Glutamatergic neuron (in vitro differentiated cells): Measurements from ENCODE around the gene SALL1. TPM values are rescaled to one million over a fixed set of nuclear protein-coding genes. Genes with fewer than 3 reads are reported as not detected.
A peak's percentile ranks its signal among the peaks of the same experiment; 100 is the strongest.

Source experiments
- DNase-seq: peaks from one replicate; pipeline ENCODE4 v3.0.0; 2022
- H3K27ac Mint-ChIP-seq: one replicate; pipeline ENCODE4 v1.8.0; 2020; ENCODE audit warnings: mild to moderate bottlenecking, mixed read lengths, inconsistent platforms; ENCODE audit not compliant: unreplicated experiment
- H3K27me3 Mint-ChIP-seq: one replicate; pipeline ENCODE4 v1.8.0; 2020; ENCODE audit warnings: mild to moderate bottlenecking, moderate library complexity, mixed read lengths, inconsistent platforms; ENCODE audit not compliant: unreplicated experiment
- H3K36me3 Mint-ChIP-seq: one replicate; pipeline ENCODE4 v1.8.0; 2020; ENCODE audit warnings: mild to moderate bottlenecking, mixed read lengths, inconsistent platforms; ENCODE audit not compliant: unreplicated experiment
- H3K4me1 Mint-ChIP-seq: one replicate; pipeline ENCODE4 v1.8.0; 2020; ENCODE audit warnings: mild to moderate bottlenecking, low read depth, mixed read lengths, inconsistent platforms; ENCODE audit not compliant: unreplicated experiment
- H3K4me3 Mint-ChIP-seq: one replicate; pipeline ENCODE4 v1.8.0; 2020; ENCODE audit warnings: mild to moderate bottlenecking, mixed read lengths, inconsistent platforms; ENCODE audit not compliant: unreplicated experiment
- H3K9me3 Mint-ChIP-seq: one replicate; pipeline ENCODE4 v1.8.0; 2020; ENCODE audit warnings: mild to moderate bottlenecking, moderate library complexity, mixed read lengths, inconsistent platforms; ENCODE audit not compliant: unreplicated experiment
- total RNA-seq: library from RNA; stranded (reverse); fragmentation: NEBNext Ultra II Directional; extraction: Animal tissue kit (Norgen Biotek cat#: 25700); gene quantifications from one replicate; pipeline ENCODE4 v1.2.1, GENCODE V29; 2021; ENCODE audit not compliant: unreplicated experiment
- TF ChIP-seq, protein P1 (sequence below): fragments of 200-600 bp; sonication (generic); IDR thresholded peaks from one replicate; pipeline ENCODE4 v1.5.0; 2021; ENCODE audit not compliant: partially characterized antibody, unreplicated experiment

The SALL1 gene
- total RNA-seq, 1 donor from 2014 or later: 35.7 TPM

DNA sequence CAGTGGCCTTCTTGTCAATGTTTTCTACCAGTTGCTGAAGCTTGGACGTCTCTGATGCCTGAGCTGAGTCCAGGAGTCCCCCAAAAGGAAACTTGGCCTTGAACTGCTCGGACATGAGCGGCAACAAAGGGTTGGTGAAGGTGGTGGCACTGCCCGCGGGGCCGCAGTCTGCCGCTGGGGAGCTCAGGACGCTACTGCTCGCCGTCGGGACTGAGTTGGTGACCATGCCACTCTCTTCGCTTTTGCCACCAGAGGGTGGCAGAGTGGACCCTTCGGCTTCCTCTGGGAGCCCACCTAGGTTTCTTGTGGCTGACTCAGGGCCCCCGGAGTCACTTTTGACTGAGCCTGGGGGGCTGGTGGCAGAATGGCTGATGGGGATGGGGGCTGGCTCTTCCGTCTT is 11.0 kb downstream of the SALL1 start:
- H3K27me3 Mint-ChIP-seq: peaks cover 6% of the 10 kb centered on the region
- no peak overlapping the region for H3K4me3 Mint-ChIP-seq
- H3K36me3 Mint-ChIP-seq: peaks cover 22% of the 10 kb centered on the region
- H3K27ac Mint-ChIP-seq: no peak overlapping the region
- no peak for DNase-seq
- TF ChIP-seq, protein P1, sequence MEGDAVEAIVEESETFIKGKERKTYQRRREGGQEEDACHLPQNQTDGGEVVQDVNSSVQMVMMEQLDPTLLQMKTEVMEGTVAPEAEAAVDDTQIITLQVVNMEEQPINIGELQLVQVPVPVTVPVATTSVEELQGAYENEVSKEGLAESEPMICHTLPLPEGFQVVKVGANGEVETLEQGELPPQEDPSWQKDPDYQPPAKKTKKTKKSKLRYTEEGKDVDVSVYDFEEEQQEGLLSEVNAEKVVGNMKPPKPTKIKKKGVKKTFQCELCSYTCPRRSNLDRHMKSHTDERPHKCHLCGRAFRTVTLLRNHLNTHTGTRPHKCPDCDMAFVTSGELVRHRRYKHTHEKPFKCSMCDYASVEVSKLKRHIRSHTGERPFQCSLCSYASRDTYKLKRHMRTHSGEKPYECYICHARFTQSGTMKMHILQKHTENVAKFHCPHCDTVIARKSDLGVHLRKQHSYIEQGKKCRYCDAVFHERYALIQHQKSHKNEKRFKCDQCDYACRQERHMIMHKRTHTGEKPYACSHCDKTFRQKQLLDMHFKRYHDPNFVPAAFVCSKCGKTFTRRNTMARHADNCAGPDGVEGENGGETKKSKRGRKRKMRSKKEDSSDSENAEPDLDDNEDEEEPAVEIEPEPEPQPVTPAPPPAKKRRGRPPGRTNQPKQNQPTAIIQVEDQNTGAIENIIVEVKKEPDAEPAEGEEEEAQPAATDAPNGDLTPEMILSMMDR: no peak
- H3K9me3 Mint-ChIP-seq: peaks cover 10% of the 10 kb centered on the region
- H3K4me1 Mint-ChIP-seq: peaks cover 38% of the 10 kb centered on the region

DNA sequence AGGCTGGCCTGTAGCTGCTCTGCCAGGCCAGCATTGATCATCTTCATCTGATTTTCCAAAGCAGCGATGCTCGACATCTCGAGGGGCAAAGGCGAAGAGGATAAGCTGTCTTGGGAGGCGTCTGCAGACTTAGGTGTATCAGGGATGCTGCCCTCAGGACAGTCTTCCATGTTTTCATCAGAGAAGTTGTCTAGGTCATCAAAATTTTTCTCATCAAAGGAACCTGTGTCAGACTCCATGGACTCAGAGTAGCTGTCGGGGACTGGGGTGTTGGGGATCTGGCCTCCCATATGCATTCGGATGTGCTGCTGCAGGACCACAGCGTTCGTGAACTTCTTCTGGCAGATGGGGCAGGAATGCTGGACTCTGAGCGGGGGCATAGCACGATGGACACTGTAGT is 11.5 kb downstream of the SALL1 start:
- Mint-ChIP-seq H3K4me1 (peaks cover 35% of the 10 kb centered on the region), H3K27me3 (peaks cover 8% of the 10 kb centered on the region), H3K9me3 (peaks cover 10% of the 10 kb centered on the region), H3K27ac (peak overlapping the region; percentile 28), H3K4me3 (peak overlapping the region; percentile 25), H3K36me3 (peaks cover 22% of the 10 kb centered on the region)
- TF ChIP-seq, protein P1: no peak
- no peak for DNase-seq

DNA sequence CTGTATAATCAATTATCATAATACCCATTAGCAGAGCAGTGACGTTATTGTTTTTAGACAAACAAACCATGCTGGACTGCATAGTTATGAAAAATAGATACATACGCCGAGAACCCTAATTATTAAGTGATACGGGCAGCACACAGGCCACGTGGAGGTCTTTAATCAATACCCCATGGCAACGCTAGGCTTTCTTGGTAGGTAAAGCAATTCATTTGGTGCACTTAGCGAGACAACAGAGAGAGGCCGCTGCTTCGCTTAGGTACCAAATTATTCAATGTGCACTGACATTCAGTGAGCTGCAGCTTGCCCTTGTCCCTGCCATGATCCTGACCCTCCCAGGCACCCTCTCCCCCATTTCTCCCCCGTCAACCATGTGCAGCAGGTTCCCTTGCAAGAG is 12.9 kb downstream of the SALL1 start:
- Mint-ChIP-seq H3K36me3 (peaks cover 22% of the 10 kb centered on the region), H3K4me1 (peaks cover 39% of the 10 kb centered on the region), H3K27me3 (peaks cover 11% of the 10 kb centered on the region), H3K9me3 (peaks cover 10% of the 10 kb centered on the region), H3K27ac (no peak overlapping the region), H3K4me3 (no peak overlapping the region)
- TF ChIP-seq, protein P1: no peak
- DNase-seq: no peak

DNA sequence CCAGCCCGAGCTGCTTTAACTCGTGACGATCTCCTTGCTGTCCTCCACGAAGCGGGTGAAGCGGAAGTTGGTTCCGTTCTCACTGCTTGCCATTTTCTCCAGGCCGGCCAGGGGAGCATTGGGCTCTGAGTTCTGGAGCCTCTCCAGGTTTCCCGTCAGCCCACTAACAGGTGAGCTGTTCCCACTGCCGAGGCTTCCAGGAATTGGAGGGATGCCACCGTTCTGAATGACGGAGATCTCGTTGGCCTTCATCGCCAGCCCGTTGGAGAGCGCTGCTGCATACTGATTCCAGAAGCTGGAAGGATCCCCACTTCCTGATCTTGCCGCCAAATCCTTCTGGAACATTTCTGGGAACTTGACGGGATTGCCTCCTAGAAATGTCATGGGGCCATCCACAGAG is 14.0 kb downstream of the SALL1 start:
- H3K27ac Mint-ChIP-seq: no peak overlapping the region
- no peak for DNase-seq
- peaks cover 11% of the 10 kb centered on the region for H3K27me3 Mint-ChIP-seq
- TF ChIP-seq, protein P1: no peak
- peaks cover 36% of the 10 kb centered on the region for H3K4me1 Mint-ChIP-seq
- H3K9me3 Mint-ChIP-seq: peaks cover 10% of the 10 kb centered on the region
- H3K36me3 Mint-ChIP-seq: peaks cover 22% of the 10 kb centered on the region
- H3K4me3 Mint-ChIP-seq: no peak overlapping the region

DNA sequence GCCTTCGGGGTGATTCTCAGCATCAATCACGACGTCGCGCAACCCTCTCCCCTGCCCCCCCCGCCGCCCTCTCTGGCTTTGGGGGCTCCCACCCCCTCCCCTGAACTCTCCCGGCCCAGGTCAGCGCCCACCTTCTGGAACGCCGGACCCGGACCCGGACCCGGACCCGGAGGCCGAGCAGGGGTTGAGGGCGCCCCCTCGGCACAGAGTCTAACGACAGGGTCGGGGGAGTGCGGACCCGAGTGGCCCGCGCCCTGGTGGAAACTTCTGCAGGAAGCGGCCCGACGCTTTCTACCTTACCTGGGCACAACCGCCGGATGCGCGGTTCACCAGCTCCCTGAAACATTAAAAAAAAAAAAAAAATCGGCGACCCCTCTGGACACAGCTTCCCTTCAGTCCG is 16.2 kb downstream of the SALL1 start:
- TF ChIP-seq, protein P1: no peak
- Mint-ChIP-seq H3K27ac (peak overlapping the region; percentile 70), H3K9me3 (peaks cover 3% of the 10 kb centered on the region), H3K36me3 (peaks cover 13% of the 10 kb centered on the region), H3K4me3 (peak overlapping the region; percentile 91), H3K27me3 (peaks cover 5% of the 10 kb centered on the region), H3K4me1 (peaks cover 29% of the 10 kb centered on the region)
- no peak for DNase-seq
